Measurements from ENCODE around the gene DOCK2. TPM values are rescaled to one million over a fixed set of nuclear protein-coding genes. Genes with fewer than 3 reads are reported as not detected.
"Not testable (repeated sequence)": the region's sequence is repeated elsewhere in the genome, so short reads cannot be mapped to it uniquely, and the experiment has no call there.

Gene DOCK2
- polyA plus RNA-seq, 3 donors: 2.1 to 3.4 (median 2.5) TPM

DNA sequence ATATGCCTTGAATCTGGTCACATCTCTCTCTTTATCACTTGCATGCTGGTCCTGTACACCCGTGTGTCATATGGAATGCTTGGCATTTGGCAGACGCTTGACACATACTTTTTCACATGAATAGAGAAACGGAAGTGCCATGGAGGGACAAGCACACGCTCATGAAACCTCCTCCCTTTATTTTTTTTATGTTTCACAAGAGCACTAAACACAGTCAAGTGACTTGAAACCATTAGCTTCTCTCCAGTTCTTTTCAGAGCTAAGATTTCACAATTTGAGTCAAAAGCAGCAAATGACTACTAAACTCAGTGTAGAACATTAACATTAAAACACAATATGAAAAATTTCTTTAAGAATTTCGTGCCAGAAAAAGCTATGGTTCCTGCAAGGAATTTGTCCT is 151.1 kb downstream of the DOCK2 start:
- no peak for DNase-seq

DNA sequence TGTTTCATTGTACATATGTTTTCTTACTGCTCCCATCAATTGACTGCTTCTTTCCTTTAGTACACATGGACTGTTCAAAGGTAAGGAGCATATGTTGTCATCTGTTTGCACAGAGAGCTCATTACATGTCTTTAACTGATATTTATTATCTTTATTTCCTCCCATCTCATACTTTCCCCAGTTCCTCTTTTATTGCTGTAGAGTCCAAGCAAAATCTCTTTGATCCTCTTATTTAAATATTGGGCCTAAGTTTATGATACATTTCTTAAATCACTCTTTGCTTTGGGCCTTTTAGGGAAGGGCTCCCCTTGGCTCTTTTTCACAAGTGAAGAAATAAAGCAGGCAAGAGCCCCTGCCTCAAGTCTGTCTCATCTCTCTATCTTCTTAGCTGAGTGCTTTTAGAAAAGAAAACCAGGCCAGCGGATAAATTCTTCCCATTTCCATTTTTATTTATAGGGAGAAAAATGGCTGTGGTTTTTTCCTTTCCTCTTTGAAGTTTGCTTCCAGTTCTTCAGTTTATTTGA is 152.4 kb downstream of the DOCK2 start:
- DNase-seq: no peak

- no peak for DNase-seq
Measured at GRCh38 chr5:169791251-169791650, 154.2 kb downstream of the DOCK2 start.

DNA sequence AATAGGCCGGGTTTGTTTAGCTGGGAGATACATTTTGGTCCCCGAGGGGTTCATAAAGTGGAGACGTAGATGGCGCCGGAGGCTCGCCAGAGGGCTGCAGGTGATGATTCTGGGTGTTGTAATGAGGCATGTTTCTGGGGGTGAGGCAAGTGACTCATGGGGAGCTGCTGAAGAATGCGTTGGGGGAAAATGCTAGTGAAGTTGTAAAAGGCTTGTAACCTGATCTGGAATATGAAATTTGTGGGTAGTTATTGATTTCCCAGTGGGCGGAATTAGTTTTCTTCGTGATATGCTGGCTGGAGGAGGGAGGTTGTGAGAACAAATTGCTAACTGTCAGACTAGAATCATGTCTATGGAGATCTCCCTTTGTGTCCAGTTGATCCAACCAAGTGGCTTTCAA is 158.3 kb downstream of the DOCK2 start:
- DNase-seq: no peak

GRCh38 chr5:169796731-169797130 is 159.7 kb downstream of the DOCK2 start:
- DNase-seq: no peak

GRCh38 chr5:169797577-169797976 is 160.5 kb downstream of the DOCK2 start:
- DNase-seq: no peak

GRCh38 chr5:169798438-169798837 is 161.4 kb downstream of the DOCK2 start:
- no peak for DNase-seq

DNA sequence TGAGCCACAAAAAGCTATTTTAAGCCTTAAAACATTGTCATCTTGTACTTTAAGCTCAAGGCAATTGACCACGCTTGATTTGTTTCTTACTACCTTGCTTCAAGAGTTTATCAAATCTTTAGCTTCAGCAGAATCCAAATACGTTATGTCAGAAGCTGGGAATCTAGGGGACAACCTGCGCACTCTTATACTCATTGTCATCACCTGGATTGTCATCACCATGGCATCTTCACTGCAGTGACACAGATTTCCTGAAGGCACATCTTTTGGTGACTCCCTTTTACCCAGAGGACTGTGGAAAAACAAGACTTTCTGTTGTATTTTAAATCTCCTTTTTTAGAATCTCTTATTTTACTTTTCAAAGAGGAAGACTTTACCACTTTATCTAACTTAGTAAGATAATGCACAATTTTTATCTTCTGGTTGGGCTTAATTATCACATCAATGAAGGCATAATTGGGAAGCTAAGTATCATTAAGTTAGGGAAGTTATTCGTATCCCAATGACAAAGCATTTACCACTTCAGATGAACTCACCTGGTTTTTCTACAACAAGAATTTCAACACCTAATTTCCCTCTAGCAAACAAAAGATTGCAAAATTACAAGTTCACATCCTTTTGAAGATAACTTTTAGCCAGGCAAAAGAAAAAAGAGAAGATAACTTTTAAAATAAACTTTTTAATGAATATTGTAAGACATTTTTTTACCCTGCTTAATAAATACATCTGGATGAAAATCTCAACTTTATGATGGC is 162.0 kb downstream of the DOCK2 start:
- no peak for DNase-seq

DNA sequence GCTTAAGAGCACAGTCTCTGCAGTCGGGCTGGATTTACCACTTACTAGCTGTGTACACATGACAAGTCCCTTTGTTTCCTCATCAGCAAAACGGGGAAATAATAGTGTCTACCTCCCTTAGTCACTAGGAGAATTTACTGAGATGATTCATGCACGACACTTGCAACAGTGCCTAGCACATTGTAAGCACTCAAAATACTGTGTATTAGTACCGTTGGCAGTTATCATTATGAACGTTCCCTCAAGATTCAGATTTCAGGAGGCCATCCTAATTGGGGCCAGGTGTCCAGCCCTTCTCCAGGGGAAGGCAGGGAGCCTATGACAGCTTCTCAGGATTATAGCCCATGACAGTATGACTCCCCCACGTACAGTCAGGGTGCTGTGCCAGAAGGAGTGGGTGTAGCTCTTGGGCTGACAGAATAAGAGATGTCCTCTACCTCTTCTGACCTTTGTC is 164.3 kb downstream of the DOCK2 start:
- no peak for DNase-seq

- no peak for DNase-seq
Measured at GRCh38 chr5:169801781-169802180, 164.7 kb downstream of the DOCK2 start.

GRCh38 chr5:169803077-169803981 is 166.3 kb downstream of the DOCK2 start:
- DNase-seq: no peak

DNA sequence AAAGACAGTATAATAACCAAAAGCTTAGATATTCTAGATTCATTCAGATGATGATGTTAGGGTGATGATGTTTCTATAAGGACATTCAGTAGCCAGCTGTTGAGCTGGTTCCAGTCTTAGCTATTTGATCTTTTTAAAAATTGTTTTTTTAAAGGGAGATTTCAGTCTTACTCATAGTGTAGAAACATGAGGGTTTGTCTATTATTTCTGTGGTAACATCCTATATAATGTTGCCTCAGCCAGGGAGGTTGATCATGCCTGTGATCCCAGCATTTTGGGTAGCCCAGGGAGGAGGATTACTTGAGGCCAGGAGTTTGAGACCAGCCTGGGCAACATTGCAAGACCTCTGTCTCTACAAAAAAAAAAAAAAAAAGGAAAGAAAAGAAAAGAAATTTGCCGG is 167.8 kb downstream of the DOCK2 start:
- no peak for DNase-seq

GRCh38 chr5:169805527-169805934 is 168.5 kb downstream of the DOCK2 start:
- DNase-seq: no peak

DNA sequence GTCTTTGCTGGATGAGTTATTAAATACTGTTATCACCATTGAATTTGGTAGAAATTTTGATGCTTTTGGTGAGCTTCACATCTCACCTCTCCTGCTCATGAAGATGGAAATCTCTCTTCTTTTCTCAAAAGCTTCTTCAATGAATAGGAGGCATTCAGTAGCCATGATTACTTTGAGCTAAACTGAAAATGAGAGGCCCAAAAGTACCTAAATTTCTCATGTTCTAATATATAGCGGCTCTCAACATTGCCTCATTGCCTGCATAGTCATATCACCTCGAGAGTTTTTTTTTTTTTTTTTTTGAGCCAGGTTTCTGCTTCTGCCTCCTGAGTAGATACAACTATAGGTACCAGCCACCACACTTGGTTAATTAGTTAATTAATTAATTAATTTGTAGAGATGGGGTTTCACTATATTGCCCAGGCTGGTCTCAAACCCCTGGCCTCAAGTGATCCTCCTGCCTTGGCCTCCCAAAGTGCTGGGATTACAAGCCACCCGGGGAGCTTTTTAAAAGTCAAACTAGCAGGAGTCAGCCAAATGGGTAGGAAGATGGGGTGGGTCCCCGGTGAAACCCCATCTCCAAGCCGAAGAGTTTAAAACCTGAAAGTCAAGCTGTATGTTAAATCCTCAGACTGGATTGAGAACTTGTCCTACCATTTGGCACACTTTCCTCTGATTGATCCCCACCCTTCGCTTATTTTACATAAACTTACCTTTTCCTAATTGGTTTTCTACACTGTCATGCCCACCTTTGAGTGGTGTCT is 169.0 kb downstream of the DOCK2 start:
- DNase-seq: no peak

- DNase-seq: no peak
Measured at GRCh38 chr5:169808118-169808581, 171.1 kb downstream of the DOCK2 start.

DNA sequence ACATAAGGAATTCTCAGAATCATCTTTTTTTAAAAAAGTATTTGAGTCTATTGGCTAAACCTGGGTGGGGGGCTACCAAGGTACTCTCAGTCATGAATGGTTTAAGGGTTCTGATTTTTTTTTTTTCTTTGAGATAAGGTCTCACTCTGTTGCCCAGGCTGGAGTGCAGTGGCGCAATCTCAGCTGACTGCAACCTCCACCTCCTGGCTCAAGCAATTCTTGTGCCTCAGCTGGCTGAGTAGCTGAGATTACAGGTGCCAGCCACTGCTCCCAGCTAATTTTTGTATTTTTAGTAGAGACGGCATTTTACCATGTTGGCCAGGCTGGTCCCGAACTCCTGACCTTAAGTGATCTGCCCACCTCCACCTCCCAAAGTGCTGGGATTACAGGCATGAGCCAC is 171.8 kb downstream of the DOCK2 start:
- not testable (repeated sequence) for DNase-seq

DNA sequence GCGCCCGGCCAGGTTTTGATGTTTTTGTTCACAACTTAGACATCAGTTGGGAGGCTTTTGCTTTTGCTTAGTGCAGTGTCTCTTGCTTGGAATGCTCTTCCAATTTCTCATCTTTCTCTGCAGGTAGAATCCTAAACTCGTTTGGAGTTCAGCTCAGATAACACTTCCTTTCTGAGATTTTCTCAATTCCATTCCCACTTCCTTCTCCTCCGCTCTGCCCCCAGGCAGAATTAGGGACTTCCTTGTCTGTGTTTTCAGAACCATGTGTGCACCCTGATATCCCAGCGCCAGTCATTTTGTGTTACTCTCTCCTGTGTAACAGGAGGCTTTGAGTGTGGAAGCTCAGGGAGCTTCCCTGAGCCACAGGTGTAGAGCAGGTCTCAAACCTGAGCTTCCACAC is 172.2 kb downstream of the DOCK2 start:
- no peak for DNase-seq

- no peak for DNase-seq
Measured at GRCh38 chr5:169810524-169810923, 173.4 kb downstream of the DOCK2 start.

- DNase-seq: no peak
Measured at GRCh38 chr5:169811023-169811422, 173.9 kb downstream of the DOCK2 start.

- no peak for DNase-seq
Measured at GRCh38 chr5:169811680-169812079, 174.6 kb downstream of the DOCK2 start.

GRCh38 chr5:169812786-169813185 is 175.7 kb downstream of the DOCK2 start:
- no peak for DNase-seq

DNA sequence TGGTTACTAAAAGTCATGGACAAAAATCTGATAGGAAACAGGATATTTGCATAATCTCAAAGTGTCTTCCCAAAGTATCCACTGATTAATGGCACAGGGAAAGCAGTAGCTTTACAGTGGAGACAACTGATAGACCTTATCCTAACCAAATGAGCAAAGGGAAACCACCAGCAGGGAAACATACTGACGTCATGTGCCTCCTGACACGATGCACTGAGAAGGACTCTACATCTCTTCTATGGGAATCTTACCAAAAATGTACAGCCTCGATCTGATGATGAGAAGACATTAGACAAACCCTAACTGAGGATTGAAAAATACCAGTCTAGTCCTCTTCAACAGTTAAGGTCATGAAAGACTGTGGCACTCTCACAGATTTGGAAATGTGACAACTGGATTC is 177.0 kb downstream of the DOCK2 start:
- DNase-seq: no peak

Data from renal pelvis (tissue), 4 donors.